ENCODE measurements around the gene UBR3. TPM values are rescaled to one million over a fixed set of nuclear protein-coding genes. Genes with fewer than 3 reads are reported as not detected.
"Not testable (repeated sequence)": the region's sequence is repeated elsewhere in the genome, so short reads cannot be mapped to it uniquely, and the experiment has no call there.

Gene UBR3
- total RNA-seq, 2 experiments from 2014 or later: 11.6 to 21.0 TPM

GRCh38 chr2:169892951-169893350 is 65.7 kb downstream of the UBR3 start:
- Histone ChIP-seq H3K79me2 (ENCODE audit: insufficient read depth, low read depth, low read length) (no peaks in the 10 kb centered on the region), H3K4me1 (ENCODE audit: insufficient read depth, low read length, poor library complexity, severe bottlenecking) (no peaks in the 10 kb centered on the region), H2AFZ (ENCODE audit: low read length) (no peak overlapping the region), H3K36me3 (ENCODE audit: insufficient read depth, low read length) (no peaks in the 10 kb centered on the region), H3K27ac (ENCODE audit: low read depth, low read length, poor library complexity, severe bottlenecking) (no peak overlapping the region), H3K9me3 (ENCODE audit: low read length) (no peaks in the 10 kb centered on the region), H3K4me2 (ENCODE audit: low read length) (no peak overlapping the region), H4K20me1 (ENCODE audit: insufficient read depth, low read length) (no peaks in the 10 kb centered on the region), H3K4me3 (ENCODE audit: low read depth, low read length, poor library complexity, severe bottlenecking) (no peak overlapping the region), H3K9me2 (ENCODE audit: insufficient read depth, low read length) (no peaks in the 10 kb centered on the region)
- intact Hi-C loops (cut with micrococcal nuclease; ENCODE audit: unreplicated experiment): no loop called here
- TF ChIP-seq, protein P1, sequence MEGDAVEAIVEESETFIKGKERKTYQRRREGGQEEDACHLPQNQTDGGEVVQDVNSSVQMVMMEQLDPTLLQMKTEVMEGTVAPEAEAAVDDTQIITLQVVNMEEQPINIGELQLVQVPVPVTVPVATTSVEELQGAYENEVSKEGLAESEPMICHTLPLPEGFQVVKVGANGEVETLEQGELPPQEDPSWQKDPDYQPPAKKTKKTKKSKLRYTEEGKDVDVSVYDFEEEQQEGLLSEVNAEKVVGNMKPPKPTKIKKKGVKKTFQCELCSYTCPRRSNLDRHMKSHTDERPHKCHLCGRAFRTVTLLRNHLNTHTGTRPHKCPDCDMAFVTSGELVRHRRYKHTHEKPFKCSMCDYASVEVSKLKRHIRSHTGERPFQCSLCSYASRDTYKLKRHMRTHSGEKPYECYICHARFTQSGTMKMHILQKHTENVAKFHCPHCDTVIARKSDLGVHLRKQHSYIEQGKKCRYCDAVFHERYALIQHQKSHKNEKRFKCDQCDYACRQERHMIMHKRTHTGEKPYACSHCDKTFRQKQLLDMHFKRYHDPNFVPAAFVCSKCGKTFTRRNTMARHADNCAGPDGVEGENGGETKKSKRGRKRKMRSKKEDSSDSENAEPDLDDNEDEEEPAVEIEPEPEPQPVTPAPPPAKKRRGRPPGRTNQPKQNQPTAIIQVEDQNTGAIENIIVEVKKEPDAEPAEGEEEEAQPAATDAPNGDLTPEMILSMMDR (conservative IDR thresholded peaks at IDR 0.05; ENCODE audit: low read length): no peak
- TF ChIP-seq EZH2phosphoT487 (IDR thresholded peaks at IDR 0.05; ENCODE audit: borderline replicate concordance, low read depth, low read length): no peak
- POLR2A ChIA-PET: no interaction called here
- CTCF ChIA-PET (ENCODE audit: unreplicated experiment): no interaction called here
- DNase-seq (ENCODE audit: low spot score): no peak
- no TSS peak for BruUV-seq (replicated peaks)

GRCh38 chr2:169895294-169895985 is 68.2 kb downstream of the UBR3 start:
- H3K4me1 ChIP-seq (ENCODE audit: insufficient read depth, low read length, poor library complexity, severe bottlenecking): no peaks in the 10 kb centered on the region
- POLR2A ChIA-PET: interaction anchor here (0.5 to 1.5 kb wide), 5 partner anchors 12 to 51 kb away, joined by 3 to 4 read pairs (median 4); no protein-coding TSS in a partner anchor
- no peaks in the 10 kb centered on the region for H3K9me2 ChIP-seq (ENCODE audit: insufficient read depth, low read length)
- H3K4me3 ChIP-seq (ENCODE audit: low read depth, low read length, poor library complexity, severe bottlenecking): no peak overlapping the region
- H4K20me1 ChIP-seq (ENCODE audit: insufficient read depth, low read length): no peaks in the 10 kb centered on the region
- no peak for DNase-seq (ENCODE audit: low spot score)
- TF ChIP-seq EZH2phosphoT487 (IDR thresholded peaks at IDR 0.05; ENCODE audit: borderline replicate concordance, low read depth, low read length): no peak
- TF ChIP-seq, protein P1 (conservative IDR thresholded peaks at IDR 0.05; ENCODE audit: low read length): no peak
- H3K9me3 ChIP-seq (ENCODE audit: low read length): no peaks in the 10 kb centered on the region
- no peaks in the 10 kb centered on the region for H3K36me3 ChIP-seq (ENCODE audit: insufficient read depth, low read length)
- no peak overlapping the region for H3K4me2 ChIP-seq (ENCODE audit: low read length)
- intact Hi-C loops (cut with micrococcal nuclease; ENCODE audit: unreplicated experiment): no loop called here
- no peak overlapping the region for H3K27ac ChIP-seq (ENCODE audit: low read depth, low read length, poor library complexity, severe bottlenecking)
- BruUV-seq (replicated peaks): no TSS peak
- no peaks in the 10 kb centered on the region for H3K79me2 ChIP-seq (ENCODE audit: insufficient read depth, low read depth, low read length)
- CTCF ChIA-PET (ENCODE audit: unreplicated experiment): no interaction called here
- H2AFZ ChIP-seq (ENCODE audit: low read length): no peak overlapping the region

DNA sequence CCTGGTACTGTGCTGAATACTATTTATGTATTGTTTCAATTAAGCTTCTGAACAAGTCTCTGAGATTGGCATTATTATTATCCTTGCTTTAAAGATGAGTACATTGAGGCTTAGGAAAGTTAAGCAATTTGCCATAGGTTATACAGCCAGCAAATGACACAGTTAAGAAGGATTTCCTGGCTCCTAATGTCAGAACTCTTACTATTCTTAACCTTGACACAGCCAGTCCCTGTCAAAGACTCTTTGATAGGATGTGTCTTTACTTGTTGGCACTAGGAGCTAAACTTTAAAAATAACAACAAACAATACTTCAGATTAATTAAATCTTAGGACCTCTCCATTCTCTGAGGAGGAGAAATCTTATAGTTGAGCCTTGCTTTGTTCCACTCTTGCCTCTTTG is 70.6 kb downstream of the UBR3 start:
- no peak overlapping the region for H3K4me2 ChIP-seq (ENCODE audit: low read length)
- BruUV-seq (replicated peaks): no TSS peak
- no peak overlapping the region for H3K4me3 ChIP-seq (ENCODE audit: low read depth, low read length, poor library complexity, severe bottlenecking)
- no peak overlapping the region for H2AFZ ChIP-seq (ENCODE audit: low read length)
- CTCF ChIA-PET (ENCODE audit: unreplicated experiment): no interaction called here
- H3K9me2 ChIP-seq (ENCODE audit: insufficient read depth, low read length): no peaks in the 10 kb centered on the region
- H3K4me1 ChIP-seq (ENCODE audit: insufficient read depth, low read length, poor library complexity, severe bottlenecking): no peaks in the 10 kb centered on the region
- no peaks in the 10 kb centered on the region for H3K9me3 ChIP-seq (ENCODE audit: low read length)
- intact Hi-C loops (cut with micrococcal nuclease; ENCODE audit: unreplicated experiment): no loop called here
- H4K20me1 ChIP-seq (ENCODE audit: insufficient read depth, low read length): no peaks in the 10 kb centered on the region
- TF ChIP-seq, protein P1 (conservative IDR thresholded peaks at IDR 0.05; ENCODE audit: low read length): no peak
- TF ChIP-seq EZH2phosphoT487 (IDR thresholded peaks at IDR 0.05; ENCODE audit: borderline replicate concordance, low read depth, low read length): no peak
- no peak for DNase-seq (ENCODE audit: low spot score)
- H3K36me3 ChIP-seq (ENCODE audit: insufficient read depth, low read length): no peaks in the 10 kb centered on the region
- POLR2A ChIA-PET: interaction anchor here (0.6 to 1.6 kb wide), 5 partner anchors 9 to 213 kb away, joined by 3 to 7 read pairs (median 4); partner anchors contain the start of gene UBR3
- no peaks in the 10 kb centered on the region for H3K79me2 ChIP-seq (ENCODE audit: insufficient read depth, low read depth, low read length)
- H3K27ac ChIP-seq (ENCODE audit: low read depth, low read length, poor library complexity, severe bottlenecking): no peak overlapping the region

GRCh38 chr2:169900103-169900502 is 72.8 kb downstream of the UBR3 start:
- DNase-seq (ENCODE audit: low spot score); H3K4me1 ChIP-seq (ENCODE audit: insufficient read depth, low read length, poor library complexity, severe bottlenecking); H3K9me3 ChIP-seq (ENCODE audit: low read length); intact Hi-C loops (cut with micrococcal nuclease; ENCODE audit: unreplicated experiment); H3K4me3 ChIP-seq (ENCODE audit: low read depth, low read length, poor library complexity, severe bottlenecking); BruUV-seq (replicated peaks); H3K79me2 ChIP-seq (ENCODE audit: insufficient read depth, low read depth, low read length); H3K27ac ChIP-seq (ENCODE audit: low read depth, low read length, poor library complexity, severe bottlenecking); H3K9me2 ChIP-seq (ENCODE audit: insufficient read depth, low read length); H3K4me2 ChIP-seq (ENCODE audit: low read length); H3K36me3 ChIP-seq (ENCODE audit: insufficient read depth, low read length); H4K20me1 ChIP-seq (ENCODE audit: insufficient read depth, low read length); POLR2A ChIA-PET; CTCF ChIA-PET (ENCODE audit: unreplicated experiment); H2AFZ ChIP-seq (ENCODE audit: low read length): not testable (repeated sequence)

Measured in OCI-LY7 (cell line).